HL-60 (cell line): ENCODE results near the gene NPIPA3.
"Not testable (repeated sequence)": the region's sequence is repeated elsewhere in the genome, so short reads cannot be mapped to it uniquely, and the experiment has no call there.

Experiments
- DNase-seq, 2 experiments: peaks; one replicate each; pipeline ENCODE4 v3.0.0-alpha.2; 2010 to 2020; ENCODE audit warnings: low read depth in 1 of 2, low spot score in 1 of 2
- H3K27ac ChIP-seq: fragments of 250-450 bp; sonication (Bioruptor Pico); replicated peaks from 2 replicates; pipeline ENCODE4 v1.5.1; 2020; ENCODE audit warnings: mild to moderate bottlenecking, moderate library complexity
- H3K27me3 ChIP-seq: fragments of 250-450 bp; sonication (Bioruptor Pico); 2 replicates; pipeline ENCODE4 v1.5.1; 2021; ENCODE audit warnings: mild to moderate bottlenecking, moderate library complexity; ENCODE audit not compliant: insufficient read depth, poor library complexity, severe bottlenecking
- H3K4me3 ChIP-seq: replicated peaks from 2 replicates; pipeline ENCODE4 v1.5.1; 2011; ENCODE audit warnings: mild to moderate bottlenecking, control low read depth, low read length; ENCODE audit not compliant: insufficient read depth

NPIPA3 gene

DNA sequence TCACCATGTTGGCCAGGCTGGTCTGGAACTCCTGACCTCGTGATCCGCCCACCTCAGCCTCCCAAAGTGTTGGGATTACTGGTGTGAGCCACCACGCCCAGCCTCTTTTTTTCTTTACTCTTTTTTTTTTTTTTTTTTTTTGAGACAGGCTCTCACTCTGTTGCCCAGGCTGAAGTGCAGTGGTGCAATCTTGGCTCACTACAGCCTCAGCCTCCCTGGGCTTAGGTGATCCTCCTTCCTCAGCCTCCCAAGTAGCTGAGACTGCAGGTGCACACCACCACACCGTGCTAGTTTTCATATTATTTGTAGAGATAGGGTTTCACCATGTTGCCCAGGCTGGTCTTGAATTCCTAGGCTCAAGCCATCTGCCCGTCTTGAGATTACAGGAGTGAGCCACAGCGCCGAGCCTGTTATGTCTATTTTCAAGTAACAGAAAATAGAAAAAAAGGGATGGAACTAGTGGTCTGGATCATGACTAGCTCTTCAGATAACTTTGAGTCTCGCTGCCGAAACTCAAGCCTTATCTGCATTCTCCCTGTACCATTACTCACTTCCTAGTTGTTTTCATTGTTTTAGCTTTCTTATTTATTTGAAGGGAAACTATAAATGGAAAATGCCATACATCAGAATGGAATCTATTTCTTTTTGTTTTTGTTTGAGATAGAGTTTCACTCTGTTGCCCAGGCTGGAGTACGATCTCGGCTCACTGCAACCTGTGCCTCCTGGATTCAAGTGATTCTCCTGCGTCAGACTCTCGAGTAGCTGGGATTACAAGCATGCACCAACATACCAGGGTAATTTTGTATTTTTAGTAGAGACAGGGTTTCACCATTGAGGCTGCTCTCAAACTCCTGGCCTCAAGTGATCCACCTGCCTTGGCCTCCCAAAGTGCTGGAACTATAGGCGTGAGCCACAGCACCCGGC lies 17.1 kb upstream of the NPIPA3 start:
- not testable (repeated sequence) for DNase-seq, H3K27ac ChIP-seq, H3K27me3 ChIP-seq, H3K4me3 ChIP-seq

DNA sequence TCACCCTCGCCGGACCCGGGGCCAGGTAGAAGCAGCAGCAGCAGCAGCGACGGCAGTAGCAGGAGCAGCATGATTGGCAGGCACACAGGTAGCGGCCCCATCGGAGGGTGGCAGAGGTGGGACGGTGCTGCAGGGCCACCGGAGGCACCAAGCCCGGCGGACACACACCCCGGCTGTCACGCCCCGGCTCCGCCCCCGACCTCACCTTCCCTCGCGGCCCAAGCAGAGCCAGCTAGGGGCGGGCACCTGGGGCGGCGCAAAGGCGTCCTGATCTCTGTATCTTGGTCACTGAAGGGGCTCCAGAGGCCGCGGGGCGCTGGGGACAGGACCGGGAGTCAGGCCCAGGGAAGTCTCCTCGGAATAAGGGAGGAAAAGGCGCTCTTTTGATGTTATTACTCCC lies 9.1 kb upstream of the NPIPA3 start, which contains the start of gene PLA2G10:
TSS of gene PLA2G10 (minus strand) at position 180 of the 400 bp plus-strand sequence. CDS start at position 101, 79 bp downstream.
- H3K27me3 ChIP-seq, H3K27ac ChIP-seq, DNase-seq, H3K4me3 ChIP-seq: not testable (repeated sequence)

DNA sequence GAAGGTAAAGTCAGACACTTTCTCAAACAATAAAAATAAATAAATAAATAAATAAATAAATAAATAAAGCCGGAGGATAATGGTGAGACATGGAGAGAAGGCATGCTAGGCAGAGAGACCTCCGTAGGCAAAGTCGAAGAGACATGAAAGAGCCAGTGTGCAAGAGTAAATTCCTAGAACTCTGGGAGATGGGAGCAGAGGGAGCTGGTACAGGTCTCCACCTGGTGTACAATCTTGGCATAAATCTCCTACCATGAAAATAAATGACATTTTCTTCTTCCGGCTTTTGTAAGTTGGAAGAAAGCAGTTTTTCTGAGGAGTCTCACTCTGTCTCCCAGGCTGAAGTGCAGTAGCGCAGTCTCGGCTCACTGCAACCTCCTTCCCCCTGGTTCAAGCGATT lies 1.4 kb upstream of the NPIPA3 start:
- not testable (repeated sequence) for DNase-seq, H3K4me3 ChIP-seq, H3K27ac ChIP-seq, H3K27me3 ChIP-seq

DNA sequence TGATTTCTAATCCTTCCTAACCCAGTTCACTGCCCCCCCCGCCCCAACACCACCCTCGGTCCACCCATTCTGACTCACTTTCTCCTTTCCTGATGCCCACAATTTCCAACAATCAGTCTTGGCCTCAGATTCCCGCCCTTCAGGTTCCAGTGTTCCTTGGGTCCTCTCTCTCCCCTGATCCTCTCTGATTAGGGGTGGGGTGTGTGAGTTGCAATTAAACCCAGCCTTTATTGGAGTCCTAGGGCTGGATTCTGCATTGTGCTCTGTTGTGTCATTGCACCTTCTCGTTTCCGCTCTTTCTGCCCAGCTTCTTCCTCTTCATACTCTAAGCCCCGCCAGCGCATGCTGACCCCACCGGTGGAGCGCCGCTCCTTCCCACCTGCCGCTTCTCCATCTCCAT lies 539 bp upstream of the NPIPA3 start:
- H3K27me3 ChIP-seq, H3K4me3 ChIP-seq, DNase-seq, H3K27ac ChIP-seq: not testable (repeated sequence)

DNA sequence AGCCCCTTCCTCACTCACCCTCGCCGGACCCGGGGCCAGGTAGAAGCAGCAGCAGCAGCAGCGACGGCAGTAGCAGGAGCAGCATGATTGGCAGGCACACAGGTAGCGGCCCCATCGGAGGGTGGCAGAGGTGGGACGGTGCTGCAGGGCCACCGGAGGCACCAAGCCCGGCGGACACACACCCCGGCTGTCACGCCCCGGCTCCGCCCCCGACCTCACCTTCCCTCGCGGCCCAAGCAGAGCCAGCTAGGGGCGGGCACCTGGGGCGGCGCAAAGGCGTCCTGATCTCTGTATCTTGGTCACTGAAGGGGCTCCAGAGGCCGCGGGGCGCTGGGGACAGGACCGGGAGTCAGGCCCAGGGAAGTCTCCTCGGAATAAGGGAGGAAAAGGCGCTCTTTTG lies 30.0 kb downstream of the NPIPA3 start:
- not testable (repeated sequence) for H3K27ac ChIP-seq, DNase-seq

DNA sequence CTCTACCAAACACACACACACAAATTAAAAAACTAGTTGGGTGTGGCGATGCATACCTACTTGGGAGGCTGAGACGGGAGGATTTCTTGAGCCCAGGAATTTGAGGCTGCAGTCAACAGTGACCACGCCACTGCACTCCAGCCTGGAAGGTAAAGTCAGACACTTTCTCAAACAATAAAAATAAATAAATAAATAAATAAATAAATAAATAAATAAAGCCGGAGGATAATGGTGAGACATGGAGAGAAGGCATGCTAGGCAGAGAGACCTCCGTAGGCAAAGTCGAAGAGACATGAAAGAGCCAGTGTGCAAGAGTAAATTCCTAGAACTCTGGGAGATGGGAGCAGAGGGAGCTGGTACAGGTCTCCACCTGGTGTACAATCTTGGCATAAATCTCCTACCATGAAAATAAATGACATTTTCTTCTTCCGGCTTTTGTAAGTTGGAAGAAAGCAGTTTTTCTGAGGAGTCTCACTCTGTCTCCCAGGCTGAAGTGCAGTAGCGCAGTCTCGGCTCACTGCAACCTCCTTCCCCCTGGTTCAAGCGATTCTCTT lies 37.7 kb downstream of the NPIPA3 start:
- not testable (repeated sequence) for H3K27me3 ChIP-seq, H3K4me3 ChIP-seq, H3K27ac ChIP-seq, DNase-seq

More for the DNA sequence above, 30.0 kb downstream of the NPIPA3 start:
- H3K4me3 ChIP-seq, H3K27me3 ChIP-seq: not testable (repeated sequence)

DNA sequence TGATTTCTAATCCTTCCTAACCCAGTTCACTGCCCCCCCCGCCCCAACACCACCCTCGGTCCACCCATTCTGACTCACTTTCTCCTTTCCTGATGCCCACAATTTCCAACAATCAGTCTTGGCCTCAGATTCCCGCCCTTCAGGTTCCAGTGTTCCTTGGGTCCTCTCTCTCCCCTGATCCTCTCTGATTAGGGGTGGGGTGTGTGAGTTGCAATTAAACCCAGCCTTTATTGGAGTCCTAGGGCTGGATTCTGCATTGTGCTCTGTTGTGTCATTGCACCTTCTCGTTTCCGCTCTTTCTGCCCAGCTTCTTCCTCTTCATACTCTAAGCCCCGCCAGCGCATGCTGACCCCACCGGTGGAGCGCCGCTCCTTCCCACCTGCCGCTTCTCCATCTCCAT lies 38.6 kb downstream of the NPIPA3 start:
- not testable (repeated sequence) for H3K27ac ChIP-seq, H3K27me3 ChIP-seq, DNase-seq, H3K4me3 ChIP-seq

DNA sequence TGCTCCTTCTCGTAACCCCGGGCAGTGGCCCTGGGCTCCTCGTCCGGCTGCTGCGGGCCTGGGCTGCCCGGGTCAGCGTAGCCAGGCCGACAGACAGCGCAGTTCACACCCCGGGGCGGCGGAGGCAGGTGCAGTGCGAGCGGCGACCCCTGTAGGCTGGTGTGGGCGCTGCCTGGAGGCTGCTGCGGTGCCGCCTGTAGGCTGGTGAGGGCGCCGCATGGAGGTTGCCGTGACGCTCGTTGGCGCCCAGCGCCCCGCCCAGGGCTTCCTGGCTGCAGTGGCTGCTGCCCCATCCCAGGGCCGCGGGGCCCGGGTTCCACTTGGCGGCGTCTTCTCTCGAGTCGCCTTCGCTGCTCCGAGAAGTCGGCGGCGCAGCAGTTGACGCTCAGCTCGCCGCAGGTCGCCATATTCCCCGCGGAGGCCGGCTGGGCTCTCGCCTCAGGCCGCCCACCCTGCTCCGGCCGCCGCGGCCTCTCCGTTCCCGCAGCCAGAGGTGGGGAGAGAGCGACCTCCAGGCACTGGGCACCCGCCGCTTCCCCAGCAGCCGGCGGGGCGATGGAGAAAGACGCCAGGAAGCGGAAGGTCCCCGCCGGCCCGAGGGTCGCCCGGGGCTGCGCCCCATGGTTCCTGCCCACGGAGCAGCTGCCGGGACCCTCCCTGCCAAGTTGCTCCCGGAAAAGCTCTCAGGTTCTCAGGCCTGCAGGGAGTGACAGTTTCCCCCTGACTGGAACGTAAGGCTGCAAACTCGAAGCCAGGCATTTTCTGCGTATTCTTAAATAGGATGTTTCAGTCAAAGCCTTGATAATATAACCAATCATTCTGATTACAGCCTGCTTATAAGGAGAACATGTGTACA lies 39.3 kb downstream of the NPIPA3 start, which contains the start of gene NPIPA2:
TSS of gene NPIPA2 (plus strand) at position 261 of the 856 bp plus-strand sequence. CDS start 5,533 bp downstream, outside the sequence.
- not testable (repeated sequence) for H3K27me3 ChIP-seq, DNase-seq, H3K4me3 ChIP-seq, H3K27ac ChIP-seq

DNA sequence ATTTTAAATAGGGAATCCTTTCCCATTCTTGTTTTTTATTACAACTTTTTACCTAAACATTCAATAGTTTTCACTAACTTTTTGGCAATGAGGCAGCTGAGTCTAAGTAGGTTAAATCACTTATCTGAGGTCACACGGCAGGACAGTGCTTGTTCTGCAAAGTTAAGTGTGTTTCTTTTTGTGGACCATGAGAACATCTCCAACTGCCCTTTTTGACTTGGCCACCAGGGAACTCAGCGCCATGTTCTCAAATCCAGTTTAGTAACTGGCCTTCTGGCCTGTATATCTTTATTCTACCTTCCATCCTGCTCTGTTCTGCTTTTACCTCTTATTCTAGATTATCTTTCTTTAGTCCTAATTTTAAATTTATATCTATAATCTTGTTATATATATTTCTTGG lies 70.4 kb downstream of the NPIPA3 start:
- H3K27me3 ChIP-seq, DNase-seq, H3K27ac ChIP-seq, H3K4me3 ChIP-seq: not testable (repeated sequence)

DNA sequence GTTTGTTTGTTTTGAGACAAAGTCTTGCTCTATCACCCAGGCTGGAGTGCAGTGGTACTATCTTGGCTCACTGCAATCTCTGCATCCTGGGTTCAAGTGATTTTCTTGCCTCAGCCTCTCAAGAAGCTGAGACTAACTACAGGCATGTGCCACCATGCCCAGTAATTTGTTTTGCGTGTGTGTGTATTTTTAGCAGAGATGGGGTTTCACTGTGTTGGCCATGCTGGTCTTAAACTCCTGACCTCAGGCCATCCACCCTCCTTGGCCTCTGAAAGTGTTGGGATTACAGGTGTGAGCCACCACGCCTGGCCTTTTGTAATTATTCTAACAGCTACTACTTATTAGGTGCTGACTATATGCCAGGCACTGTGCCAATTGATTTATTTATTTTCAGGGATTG lies 72.4 kb downstream of the NPIPA3 start:
- H3K27ac ChIP-seq, H3K4me3 ChIP-seq, H3K27me3 ChIP-seq, DNase-seq: not testable (repeated sequence)
